A673 (cell line): ENCODE measurements around the gene TM2D3. TPM values are rescaled to one million over a fixed set of nuclear protein-coding genes. Genes with fewer than 3 reads are reported as not detected.

Experiments used
- BruUV-seq: library from RNA; stranded (reverse); fragments of 400-500 nt; replicated peaks from 2 replicates; lab custom pipeline; 2021; lab: Mats Ljungman, UMichigan
- CTCF ChIA-PET: fragments of 300-600 bp; sonication (Branson Sonifier 250); formaldehyde crosslinking; loops from one replicate; lab custom pipeline; 2022; ENCODE audit warnings: antibody characterized with exemption; lab: Charles Lee
- POLR2A ChIA-PET: fragments of 300-600 bp; sonication (Branson Sonifier 250); formaldehyde crosslinking; loops from one replicate; lab custom pipeline; 2022; ENCODE audit warnings: antibody characterized with exemption; ENCODE audit not compliant: low non-redundant PET; lab: Charles Lee
- DNase-seq: peaks from one replicate; pipeline ENCODE4 v3.0.0-alpha.2; 2015; ENCODE audit warnings: low spot score
- H3K27ac ChIP-seq: fragments of 200-600 bp; sonication (generic); 2 replicates; pipeline ENCODE4 v1.5.1; 2016; ENCODE audit warnings: mixed run types, low read depth, mild to moderate bottlenecking, mixed read lengths, antibody characterized with exemption, low read length; ENCODE audit not compliant: poor library complexity, severe bottlenecking
- H3K27me3 ChIP-seq: fragments of 200-600 bp; sonication (generic); replicated peaks from 2 replicates; pipeline ENCODE4 v1.6.1; 2017; ENCODE audit warnings: mixed run types, low read depth, mild to moderate bottlenecking, mixed read lengths, antibody characterized with exemption, low read length; ENCODE audit not compliant: insufficient read depth, poor library complexity
- H3K36me3 ChIP-seq: fragments of 200-600 bp; sonication (generic); 2 replicates; pipeline ENCODE4 v1.6.1; 2016; ENCODE audit warnings: mixed run types, mild to moderate bottlenecking, mixed read lengths, antibody characterized with exemption, low read length; ENCODE audit not compliant: insufficient read depth, poor library complexity, severe bottlenecking
- H3K4me1 ChIP-seq: fragments of 200-600 bp; sonication (generic); 2 replicates; pipeline ENCODE4 v1.6.1; 2017; ENCODE audit warnings: mixed run types, mild to moderate bottlenecking, mixed read lengths, antibody characterized with exemption, low read length; ENCODE audit not compliant: insufficient read depth, poor library complexity, severe bottlenecking
- H3K4me3 ChIP-seq: fragments of 200-600 bp; sonication (generic); 2 replicates; pipeline ENCODE4 v1.5.1; 2016; ENCODE audit warnings: low read depth, mixed run types, mild to moderate bottlenecking, mixed read lengths, low read length; ENCODE audit not compliant: poor library complexity, severe bottlenecking
- H3K9me3 ChIP-seq: fragments of 200-600 bp; sonication (generic); 2 replicates; pipeline ENCODE4 v1.6.1; 2016; ENCODE audit warnings: mixed run types, low read depth, mild to moderate bottlenecking, mixed read lengths, antibody characterized with exemption, low read length; ENCODE audit not compliant: poor library complexity, severe bottlenecking
- CTCF ChIP-seq: fragments of 300-800, 200-600 bp; sonication (generic); conservative IDR thresholded peaks from 2 replicates; pipeline ENCODE4 v1.5.1; 2017; ENCODE audit warnings: low read depth, mild to moderate bottlenecking, antibody characterized with exemption, low read length, moderate library complexity, mixed read lengths
- EZH2 ChIP-seq: fragments of 200-600 bp; sonication (generic); IDR thresholded peaks from 2 replicates; pipeline ENCODE4 v1.6.1; 2017; ENCODE audit warnings: borderline replicate concordance, low read depth, mild to moderate bottlenecking, mixed read lengths, antibody characterized with exemption, low read length; ENCODE audit not compliant: poor library complexity, severe bottlenecking
- intact Hi-C: fragments of 100-400 bp; cut with micrococcal nuclease; formaldehyde crosslinking; loops from one replicate; pipeline ENCODE4 v1.10.0; 2022; ENCODE audit not compliant: unreplicated experiment
- total RNA-seq: library from RNA; stranded (reverse); gene quantifications from 2 replicates; pipeline ENCODE4 v1.2.3, GENCODE V29; 2021

Gene TM2D3
- total RNA-seq, 1 experiment from 2014 or later = 49.4 TPM

GRCh38 chr15:101669744-101670143 is 17.6 kb upstream of the TM2D3 start:
- BruUV-seq = no TSS peak
- intact Hi-C loops = no loop called here
- H3K9me3 ChIP-seq = no peaks in the 10 kb centered on the region
- no peak for DNase-seq
- H3K27ac ChIP-seq = no peak overlapping the region
- H3K4me1 ChIP-seq = no peaks in the 10 kb centered on the region
- no peaks in the 10 kb centered on the region for H3K27me3 ChIP-seq
- no peak overlapping the region for H3K4me3 ChIP-seq
- no peak for TF ChIP-seq EZH2
- no peak for TF ChIP-seq CTCF
- no peaks in the 10 kb centered on the region for H3K36me3 ChIP-seq
- ChIA-PET POLR2A (no interaction called here), CTCF (no interaction called here)

GRCh38 chr15:101667881-101668280 is 15.7 kb upstream of the TM2D3 start:
- ChIA-PET POLR2A (no interaction called here), CTCF (no interaction called here)
- intact Hi-C loops = no loop called here

GRCh38 chr15:101664303-101664913 is 12.2 kb upstream of the TM2D3 start:
- BruUV-seq = no TSS peak
- Histone ChIP-seq H3K4me3 (no peak overlapping the region), H3K36me3 (no peaks in the 10 kb centered on the region), H3K27me3 (no peaks in the 10 kb centered on the region), H3K9me3 (no peaks in the 10 kb centered on the region), H3K4me1 (no peaks in the 10 kb centered on the region), H3K27ac (no peak overlapping the region)
- ChIA-PET POLR2A (no interaction called here), CTCF (no interaction called here)
- intact Hi-C loops = no loop called here
- no peak for TF ChIP-seq EZH2
- TF ChIP-seq CTCF = peak; percentile 48
- peak; percentile 14 for DNase-seq

More at GRCh38 chr15:101667881-101668280, 15.7 kb upstream of the TM2D3 start:
- DNase-seq = no peak
- BruUV-seq = no TSS peak
- Histone ChIP-seq H3K4me1 (no peaks in the 10 kb centered on the region), H3K27ac (no peak overlapping the region), H3K4me3 (no peak overlapping the region), H3K9me3 (no peaks in the 10 kb centered on the region), H3K36me3 (no peaks in the 10 kb centered on the region), H3K27me3 (no peaks in the 10 kb centered on the region)
- no peak for TF ChIP-seq CTCF
- TF ChIP-seq EZH2 = no peak
